ENCODE results near the gene ATP8B1.

DNA sequence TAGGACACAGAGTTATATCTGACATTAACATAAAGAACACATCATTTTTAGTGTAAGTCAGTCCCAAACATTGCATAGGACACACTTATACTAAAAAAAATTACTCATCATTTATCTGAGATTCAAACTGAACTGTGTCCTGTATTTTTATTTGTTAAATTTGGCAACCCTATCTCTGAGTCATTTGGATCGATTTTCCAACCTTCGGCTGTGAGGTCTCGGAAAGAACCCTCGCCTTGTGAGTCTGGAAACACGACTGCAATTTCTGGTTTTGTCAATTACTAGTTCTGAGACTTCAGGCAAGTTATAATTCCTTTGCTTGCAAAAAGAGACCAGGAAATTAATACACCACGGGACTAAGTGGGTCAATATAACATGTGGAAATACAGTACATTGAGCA lies 14.0 kb downstream of the ATP8B1 start:
- TF ChIP-seq CTCF (conservative IDR thresholded peaks at IDR 0.05 in 1 of 2, IDR thresholded peaks at IDR 0.05 in 1 of 2; ENCODE audit: low read depth in 1 of 2, low read length in 2 of 2): no peak
- TF ChIP-seq EZH2 (IDR thresholded peaks at IDR 0.05; ENCODE audit: low read length, missing control alignments): no peak

Data from fibroblast of lung (primary cell).